Panc1 (cell line): ENCODE results near the gene PLEKHG4B.

ENCODE experiments used
- POLR2AphosphoS5 ChIP-seq: IDR thresholded peaks from 2 replicates; pipeline ENCODE4 v1.6.1; 2012; ENCODE audit warnings: mild to moderate bottlenecking, low read depth, low read length, moderate library complexity
- TF ChIP-seq, protein P1 (sequence below): fragments of 450-650 bp; IDR thresholded peaks from 2 replicates; pipeline ENCODE4 v1.5.1; 2017; ENCODE audit warnings: mild to moderate bottlenecking

DNA sequence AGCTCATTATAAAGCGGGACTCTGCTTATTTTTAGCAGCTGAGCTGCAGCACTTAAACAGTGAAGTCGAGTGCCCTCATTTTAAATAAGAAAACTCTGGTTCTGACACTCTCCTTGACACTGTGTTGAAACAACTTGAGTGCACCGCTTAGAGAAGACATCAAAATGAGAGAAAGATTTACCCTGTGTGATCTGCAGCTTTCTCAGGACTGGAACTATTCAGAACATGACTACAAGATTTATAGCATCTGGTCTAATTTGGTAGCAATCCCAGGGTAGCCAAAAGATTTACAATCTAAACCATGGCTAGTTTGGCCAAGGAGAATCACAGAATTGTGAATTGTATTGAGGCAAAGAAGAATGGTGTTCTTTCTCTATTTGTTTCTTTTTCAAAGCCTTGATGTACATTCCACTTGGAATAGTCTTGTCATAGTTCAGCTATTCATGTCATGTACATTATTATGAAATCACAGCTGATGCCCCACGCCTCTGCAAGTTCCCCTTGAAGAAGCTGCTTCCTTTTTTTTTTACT, 38.7 kb downstream of the PLEKHG4B start:
- TF ChIP-seq, protein P1, sequence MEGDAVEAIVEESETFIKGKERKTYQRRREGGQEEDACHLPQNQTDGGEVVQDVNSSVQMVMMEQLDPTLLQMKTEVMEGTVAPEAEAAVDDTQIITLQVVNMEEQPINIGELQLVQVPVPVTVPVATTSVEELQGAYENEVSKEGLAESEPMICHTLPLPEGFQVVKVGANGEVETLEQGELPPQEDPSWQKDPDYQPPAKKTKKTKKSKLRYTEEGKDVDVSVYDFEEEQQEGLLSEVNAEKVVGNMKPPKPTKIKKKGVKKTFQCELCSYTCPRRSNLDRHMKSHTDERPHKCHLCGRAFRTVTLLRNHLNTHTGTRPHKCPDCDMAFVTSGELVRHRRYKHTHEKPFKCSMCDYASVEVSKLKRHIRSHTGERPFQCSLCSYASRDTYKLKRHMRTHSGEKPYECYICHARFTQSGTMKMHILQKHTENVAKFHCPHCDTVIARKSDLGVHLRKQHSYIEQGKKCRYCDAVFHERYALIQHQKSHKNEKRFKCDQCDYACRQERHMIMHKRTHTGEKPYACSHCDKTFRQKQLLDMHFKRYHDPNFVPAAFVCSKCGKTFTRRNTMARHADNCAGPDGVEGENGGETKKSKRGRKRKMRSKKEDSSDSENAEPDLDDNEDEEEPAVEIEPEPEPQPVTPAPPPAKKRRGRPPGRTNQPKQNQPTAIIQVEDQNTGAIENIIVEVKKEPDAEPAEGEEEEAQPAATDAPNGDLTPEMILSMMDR = no peak
- no peak for TF ChIP-seq POLR2AphosphoS5
